ENCODE results near the gene APRT. TPM values are rescaled to one million over a fixed set of nuclear protein-coding genes. Genes with fewer than 3 reads are reported as not detected.

Gene APRT
- total and polyA plus RNA-seq, 10 of the 15 experiments (the other 5 are each of a cell fraction or from before 2014, with no cell fraction given): 30.6 to 495 (median 166) TPM

DNA sequence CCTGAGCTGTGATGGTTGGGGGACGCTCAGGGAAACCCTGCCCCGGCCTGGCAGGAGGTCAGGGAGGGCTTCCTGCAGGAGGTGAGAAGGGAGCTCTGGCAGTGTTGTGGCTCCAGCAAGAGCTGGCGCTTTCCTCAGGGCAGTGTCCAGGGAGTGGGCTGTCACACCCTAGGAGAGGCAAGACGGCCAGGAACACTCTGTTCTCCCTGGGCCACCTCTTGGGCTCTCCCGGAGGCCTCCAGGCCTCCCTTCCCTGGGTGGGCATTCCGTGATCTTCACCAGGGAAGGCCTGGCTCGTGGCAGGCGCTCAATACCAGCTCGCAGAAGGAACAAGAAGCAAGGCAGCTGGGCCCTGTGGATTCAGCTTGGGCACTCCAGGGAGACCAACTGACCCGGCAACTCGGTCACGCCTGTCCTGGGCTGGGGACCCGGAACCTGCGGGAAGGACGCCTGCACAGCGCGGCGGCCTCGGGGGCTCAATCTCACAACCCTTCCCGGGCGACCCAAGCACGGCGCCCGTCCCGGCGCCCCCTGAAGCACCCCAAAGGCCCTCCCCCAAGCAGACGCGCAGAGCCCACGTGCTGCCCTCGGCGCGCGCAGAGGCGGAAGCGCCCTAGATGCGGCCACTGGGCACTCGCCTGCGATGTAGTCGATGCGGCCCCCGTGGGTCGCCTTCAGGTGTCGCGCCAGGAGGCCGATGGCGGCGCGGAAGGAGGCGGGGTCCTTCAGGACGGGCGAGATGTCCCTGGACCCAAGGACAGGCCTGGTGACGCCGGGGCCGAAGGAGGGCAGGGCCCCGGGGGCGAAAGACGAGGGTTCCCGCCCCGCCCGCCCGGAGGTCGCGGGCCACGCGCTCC, 588 bp downstream of the APRT start (continued):
- TF ChIP-seq REST (IDR thresholded peaks at IDR 0.05; ENCODE audit: low read depth, low read length) (no peak), POLR2AphosphoS2 (IDR thresholded peaks at IDR 0.05; ENCODE audit: low read depth, low read length) (peak; percentile 89), FOXM1 (IDR thresholded peaks at IDR 0.05; ENCODE audit: low read depth, low read length) (no peak), POU2F2 (IDR thresholded peaks at IDR 0.05; ENCODE audit: borderline replicate concordance, low read depth, low read length) (peak; percentile 24; the same call in 1 of the 3 replicates), HDGF (IDR thresholded peaks at IDR 0.05) (0 out of 2 replicates have a peak, but pooled peaks have one; percentile 30), RELA (IDR thresholded peaks at IDR 0.05; ENCODE audit: borderline replicate concordance, partially characterized antibody) (peak; percentile 30), BCL3 (IDR thresholded peaks at IDR 0.05; ENCODE audit: borderline replicate concordance, insufficient read depth, low read depth, low read length, poor library complexity, severe bottlenecking) (peak; percentile 1), LARP7 (IDR thresholded peaks at IDR 0.05) (peak; percentile 100), EED (IDR thresholded peaks at IDR 0.05; ENCODE audit: low read depth) (0 out of 2 replicates have a peak, but pooled peaks have one; percentile 8), SMAD5 (IDR thresholded peaks at IDR 0.05; ENCODE audit: low read depth) (peak; percentile 80), RELB (IDR thresholded peaks at IDR 0.05; ENCODE audit: low read depth) (no peak; the same call in 1 of the 2 replicates)
- TF ChIP-seq, protein P1, sequence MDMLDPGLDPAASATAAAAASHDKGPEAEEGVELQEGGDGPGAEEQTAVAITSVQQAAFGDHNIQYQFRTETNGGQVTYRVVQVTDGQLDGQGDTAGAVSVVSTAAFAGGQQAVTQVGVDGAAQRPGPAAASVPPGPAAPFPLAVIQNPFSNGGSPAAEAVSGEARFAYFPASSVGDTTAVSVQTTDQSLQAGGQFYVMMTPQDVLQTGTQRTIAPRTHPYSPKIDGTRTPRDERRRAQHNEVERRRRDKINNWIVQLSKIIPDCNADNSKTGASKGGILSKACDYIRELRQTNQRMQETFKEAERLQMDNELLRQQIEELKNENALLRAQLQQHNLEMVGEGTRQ (IDR thresholded peaks at IDR 0.05; ENCODE audit: borderline replicate concordance, low read depth, low read length): peak; percentile 87
- TF ChIP-seq, protein P2, sequence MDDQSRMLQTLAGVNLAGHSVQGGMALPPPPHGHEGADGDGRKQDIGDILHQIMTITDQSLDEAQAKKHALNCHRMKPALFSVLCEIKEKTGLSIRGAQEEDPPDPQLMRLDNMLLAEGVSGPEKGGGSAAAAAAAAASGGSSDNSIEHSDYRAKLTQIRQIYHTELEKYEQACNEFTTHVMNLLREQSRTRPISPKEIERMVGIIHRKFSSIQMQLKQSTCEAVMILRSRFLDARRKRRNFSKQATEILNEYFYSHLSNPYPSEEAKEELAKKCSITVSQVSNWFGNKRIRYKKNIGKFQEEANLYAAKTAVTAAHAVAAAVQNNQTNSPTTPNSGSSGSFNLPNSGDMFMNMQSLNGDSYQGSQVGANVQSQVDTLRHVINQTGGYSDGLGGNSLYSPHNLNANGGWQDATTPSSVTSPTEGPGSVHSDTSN (IDR thresholded peaks at IDR 0.05; ENCODE audit: insufficient replicate concordance, low read depth, low read length): no peak

Data from GM12878 (cell line).